ENCODE measurements around the gene B3GLCT. TPM values are rescaled to one million over a fixed set of nuclear protein-coding genes. Genes with fewer than 3 reads are reported as not detected.

Gene B3GLCT
- total RNA-seq, 1 experiment from 2014 or later = 1.7 TPM

GRCh38 chr13:31168736-31169135 lies 31.0 kb upstream of the B3GLCT start:
- TF ChIP-seq, protein P1, sequence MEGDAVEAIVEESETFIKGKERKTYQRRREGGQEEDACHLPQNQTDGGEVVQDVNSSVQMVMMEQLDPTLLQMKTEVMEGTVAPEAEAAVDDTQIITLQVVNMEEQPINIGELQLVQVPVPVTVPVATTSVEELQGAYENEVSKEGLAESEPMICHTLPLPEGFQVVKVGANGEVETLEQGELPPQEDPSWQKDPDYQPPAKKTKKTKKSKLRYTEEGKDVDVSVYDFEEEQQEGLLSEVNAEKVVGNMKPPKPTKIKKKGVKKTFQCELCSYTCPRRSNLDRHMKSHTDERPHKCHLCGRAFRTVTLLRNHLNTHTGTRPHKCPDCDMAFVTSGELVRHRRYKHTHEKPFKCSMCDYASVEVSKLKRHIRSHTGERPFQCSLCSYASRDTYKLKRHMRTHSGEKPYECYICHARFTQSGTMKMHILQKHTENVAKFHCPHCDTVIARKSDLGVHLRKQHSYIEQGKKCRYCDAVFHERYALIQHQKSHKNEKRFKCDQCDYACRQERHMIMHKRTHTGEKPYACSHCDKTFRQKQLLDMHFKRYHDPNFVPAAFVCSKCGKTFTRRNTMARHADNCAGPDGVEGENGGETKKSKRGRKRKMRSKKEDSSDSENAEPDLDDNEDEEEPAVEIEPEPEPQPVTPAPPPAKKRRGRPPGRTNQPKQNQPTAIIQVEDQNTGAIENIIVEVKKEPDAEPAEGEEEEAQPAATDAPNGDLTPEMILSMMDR (IDR thresholded peaks at IDR 0.05; ENCODE audit: unreplicated experiment) = no peak
- intact Hi-C loops (cut with micrococcal nuclease) = no loop called here
- H3K36me3 Mint-ChIP-seq (ENCODE audit: insufficient read depth, unreplicated experiment) = peaks cover 7% of the 10 kb centered on the region
- no peaks in the 10 kb centered on the region for H3K9me3 Mint-ChIP-seq (ENCODE audit: unreplicated experiment)
- no peaks in the 10 kb centered on the region for H3K27me3 Mint-ChIP-seq (ENCODE audit: insufficient read depth, unreplicated experiment)
- peaks cover 16% of the 10 kb centered on the region for H3K4me1 Mint-ChIP-seq (ENCODE audit: insufficient read depth, unreplicated experiment)
- H3K27ac Mint-ChIP-seq (ENCODE audit: low read depth, unreplicated experiment) = no peak overlapping the region
- no TSS peak for BruUV-seq (replicated peaks)
- no peak for DNase-seq (ENCODE audit: unreplicated experiment)
- ChIA-PET CTCF (interaction anchor here (0.5 to 1.4 kb wide), 4 partner anchors 124 to 1613 kb away, joined by 3 to 5 read pairs (median 3); no protein-coding TSS in a partner anchor), POLR2A (interaction anchor here (1.3 kb wide), 1 partner anchor 32 kb away, joined by 4 read pairs; no protein-coding TSS in a partner anchor)
- H3K4me3 Mint-ChIP-seq (ENCODE audit: unreplicated experiment) = no peak overlapping the region

DNA sequence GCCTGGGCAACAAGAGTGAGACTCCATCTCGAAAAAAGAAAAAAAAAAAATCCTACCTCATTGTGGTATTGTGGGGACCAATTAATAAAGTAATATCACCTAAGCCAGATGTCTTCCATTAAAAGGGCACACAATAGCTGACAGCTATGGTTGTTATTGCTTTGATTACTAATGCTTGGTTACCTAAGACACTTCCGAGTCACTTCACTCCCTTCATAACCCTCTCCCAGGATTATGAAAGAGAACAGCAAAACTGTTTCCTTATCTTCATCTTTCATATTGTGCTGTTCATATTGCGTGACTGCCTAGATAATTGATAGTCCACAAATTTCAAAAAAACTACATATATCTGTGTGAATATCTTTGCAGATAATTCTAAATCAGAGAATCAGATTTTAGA lies 27.8 kb upstream of the B3GLCT start:
- CTCF ChIA-PET = no interaction called here
- BruUV-seq (replicated peaks) = no TSS peak
- H3K27ac Mint-ChIP-seq (ENCODE audit: low read depth, unreplicated experiment) = peak overlapping the region; percentile 63
- H3K36me3 Mint-ChIP-seq (ENCODE audit: insufficient read depth, unreplicated experiment) = peaks cover 7% of the 10 kb centered on the region
- TF ChIP-seq, protein P1 (IDR thresholded peaks at IDR 0.05; ENCODE audit: unreplicated experiment) = no peak
- no peak overlapping the region for H3K4me3 Mint-ChIP-seq (ENCODE audit: unreplicated experiment)
- no peaks in the 10 kb centered on the region for H3K27me3 Mint-ChIP-seq (ENCODE audit: insufficient read depth, unreplicated experiment)
- POLR2A ChIA-PET = interaction anchor here (0.7 to 1.7 kb wide), 5 partner anchors 9 to 77 kb away, joined by 3 to 5 read pairs (median 4); no protein-coding TSS in a partner anchor
- peak; percentile 53 for DNase-seq (ENCODE audit: unreplicated experiment)
- intact Hi-C loops (cut with micrococcal nuclease) = no loop called here
- peaks cover 2% of the 10 kb centered on the region for H3K9me3 Mint-ChIP-seq (ENCODE audit: unreplicated experiment)
- peaks cover 16% of the 10 kb centered on the region for H3K4me1 Mint-ChIP-seq (ENCODE audit: insufficient read depth, unreplicated experiment)

- TF ChIP-seq, protein P1 (IDR thresholded peaks at IDR 0.05; ENCODE audit: unreplicated experiment) = no peak
- H3K36me3 Mint-ChIP-seq (ENCODE audit: insufficient read depth, unreplicated experiment) = peaks cover 7% of the 10 kb centered on the region
- POLR2A ChIA-PET = interaction anchor here (0.9 to 1.7 kb wide), 4 partner anchors 9 to 20 kb away, joined by 3 to 9 read pairs (median 4); no protein-coding TSS in a partner anchor
- peak overlapping the region; percentile 63 for H3K27ac Mint-ChIP-seq (ENCODE audit: low read depth, unreplicated experiment)
- no peaks in the 10 kb centered on the region for H3K27me3 Mint-ChIP-seq (ENCODE audit: insufficient read depth, unreplicated experiment)
- peaks cover 8% of the 10 kb centered on the region for H3K9me3 Mint-ChIP-seq (ENCODE audit: unreplicated experiment)
- intact Hi-C loops (cut with micrococcal nuclease) = no loop called here
- CTCF ChIA-PET = interaction anchor here (1.4 to 2.1 kb wide), 2 partner anchors 13 to 29 kb away, joined by 3 to 10 read pairs; no protein-coding TSS in a partner anchor
- peaks cover 16% of the 10 kb centered on the region for H3K4me1 Mint-ChIP-seq (ENCODE audit: insufficient read depth, unreplicated experiment)
- no peak overlapping the region for H3K4me3 Mint-ChIP-seq (ENCODE audit: unreplicated experiment)
- peak; percentile 77 for DNase-seq (ENCODE audit: unreplicated experiment)
- BruUV-seq (replicated peaks) = no TSS peak
These were observed 27.2 kb upstream of the B3GLCT start for GRCh38 chr13:31172535-31172934.

- Mint-ChIP-seq H3K4me3 (ENCODE audit: unreplicated experiment) (no peak overlapping the region), H3K27me3 (ENCODE audit: insufficient read depth, unreplicated experiment) (no peaks in the 10 kb centered on the region), H3K9me3 (ENCODE audit: unreplicated experiment) (peaks cover 14% of the 10 kb centered on the region), H3K36me3 (ENCODE audit: insufficient read depth, unreplicated experiment) (peaks cover 7% of the 10 kb centered on the region), H3K4me1 (ENCODE audit: insufficient read depth, unreplicated experiment) (peaks cover 16% of the 10 kb centered on the region), H3K27ac (ENCODE audit: low read depth, unreplicated experiment) (no peak overlapping the region)
- DNase-seq (ENCODE audit: unreplicated experiment) = peak; percentile 17
- CTCF ChIA-PET = interaction anchor here (0.6 to 2.1 kb wide), 9 partner anchors 11 to 631 kb away, joined by 3 to 10 read pairs (median 3); partner anchors contain the start of gene B3GLCT
- BruUV-seq (replicated peaks) = no TSS peak
- intact Hi-C loops (cut with micrococcal nuclease) = loop anchor here (1.0 kb wide), 1 partner anchor 250 kb away; no protein-coding TSS in a partner anchor
- POLR2A ChIA-PET = interaction anchor here (1.0 kb wide), 1 partner anchor 128 kb away, joined by 4 read pairs; no protein-coding TSS in a partner anchor
- TF ChIP-seq, protein P1 (IDR thresholded peaks at IDR 0.05; ENCODE audit: unreplicated experiment) = no peak
These were observed 25.8 kb upstream of the B3GLCT start for GRCh38 chr13:31174018-31174417.

Measured in MCF 10A (cell line).